ENCODE results near the gene MLC1.

Gene MLC1

GRCh38 chr22:50117168-50117762 lies 32.0 kb upstream of the MLC1 start:
- Histone ChIP-seq H3K4me1 (ENCODE audit: control insufficient read depth in 1 of 2, insufficient read depth in 2 of 2, low read length in 2 of 2) (peaks cover 0 to 15% of the 10 kb centered on the region in 2 donors), H3K4me3 (ENCODE audit: low read depth in 1 of 2, low read length in 2 of 2) (no peak overlapping the region), H3K36me3 (ENCODE audit: control insufficient read depth in 1 of 2, insufficient read depth in 2 of 2, low read length in 2 of 2) (no peaks in the 10 kb centered on the region), H3K9me3 (ENCODE audit: control insufficient read depth in 1 of 2, low read length in 2 of 2) (no peaks in the 10 kb centered on the region), H3K27me3 (ENCODE audit: low read depth, low read length) (no peaks in the 10 kb centered on the region), H3K27ac (ENCODE audit: low read length) (no peak overlapping the region)

DNA sequence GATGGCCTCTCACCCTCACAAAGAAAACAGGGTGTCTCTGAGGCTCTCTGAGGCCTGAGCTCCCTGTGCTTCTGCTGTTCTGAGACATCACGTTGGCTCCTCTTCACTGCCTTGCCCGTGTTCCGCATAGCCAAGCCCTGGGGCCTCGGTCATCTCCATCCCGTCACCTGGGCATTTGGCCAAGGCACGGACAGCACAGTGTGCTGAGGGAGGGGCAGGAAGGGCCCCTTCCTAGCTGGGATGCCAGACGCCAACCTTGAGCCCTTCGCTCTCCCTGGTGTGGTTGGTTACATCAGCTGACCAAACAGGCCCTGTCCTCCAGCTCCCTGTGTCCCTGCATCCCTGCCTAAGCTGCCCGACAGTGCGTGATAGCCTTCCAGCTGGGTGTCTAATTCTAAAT lies 30.5 kb upstream of the MLC1 start:
- Histone ChIP-seq H3K27me3 (ENCODE audit: low read depth, low read length) (no peaks in the 10 kb centered on the region), H3K9me3 (ENCODE audit: control insufficient read depth in 1 of 2, low read length in 2 of 2) (no peaks in the 10 kb centered on the region), H3K27ac (ENCODE audit: low read length) (peak overlapping the region; percentile 60), H3K4me3 (ENCODE audit: low read depth in 1 of 2, low read length in 2 of 2) (no peak overlapping the region), H3K4me1 (ENCODE audit: control insufficient read depth in 1 of 2, insufficient read depth in 2 of 2, low read length in 2 of 2) (peaks cover 0 to 15% of the 10 kb centered on the region in 2 donors), H3K36me3 (ENCODE audit: control insufficient read depth in 1 of 2, insufficient read depth in 2 of 2, low read length in 2 of 2) (no peaks in the 10 kb centered on the region)

DNA sequence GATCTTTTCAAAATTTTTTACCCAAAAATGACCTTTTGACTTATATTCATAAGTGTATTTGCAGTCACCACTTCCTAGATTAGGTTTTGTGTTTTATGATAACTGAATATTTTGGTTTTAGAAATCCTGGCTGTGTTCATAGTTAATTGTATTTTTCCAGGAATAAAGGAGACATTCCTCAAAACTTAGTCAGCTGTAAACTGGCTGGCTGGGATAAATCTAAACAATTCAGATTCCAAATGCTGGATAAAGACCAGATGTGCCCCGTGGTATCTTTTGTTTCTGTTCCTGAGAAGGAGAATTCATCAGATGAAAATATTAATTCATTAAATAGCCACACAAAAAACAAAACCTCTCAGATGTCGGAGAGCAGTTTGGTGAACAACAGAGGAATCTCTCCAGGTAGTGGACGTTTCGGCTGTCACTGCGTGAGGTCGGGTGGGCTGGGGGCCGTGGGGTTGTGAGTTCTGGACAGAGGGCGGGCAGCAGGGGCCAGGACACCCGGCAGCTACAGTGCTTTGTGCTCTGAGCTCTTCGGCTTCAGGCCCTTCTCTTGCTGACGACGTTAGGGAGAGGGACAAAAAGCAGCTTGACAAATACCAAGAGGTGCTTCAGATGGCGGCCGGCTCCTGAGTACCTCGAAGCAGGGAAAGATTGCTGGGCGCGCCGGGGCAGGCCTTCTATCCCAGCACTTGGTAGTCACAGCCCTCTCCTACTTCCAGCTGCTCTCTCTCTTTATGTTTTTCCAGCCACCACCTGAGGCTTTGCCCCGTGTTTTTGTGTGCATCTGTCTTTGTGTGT lies 29.2 kb upstream of the MLC1 start:
- Histone ChIP-seq H3K27me3 (ENCODE audit: low read depth, low read length) (no peaks in the 10 kb centered on the region), H3K27ac (ENCODE audit: low read length) (peak overlapping the region; percentile 51), H3K9me3 (ENCODE audit: control insufficient read depth in 1 of 2, low read length in 2 of 2) (no peaks in the 10 kb centered on the region), H3K4me1 (ENCODE audit: control insufficient read depth in 1 of 2, insufficient read depth in 2 of 2, low read length in 2 of 2) (peaks cover 0 to 15% of the 10 kb centered on the region in 2 donors), H3K36me3 (ENCODE audit: control insufficient read depth in 1 of 2, insufficient read depth in 2 of 2, low read length in 2 of 2) (no peaks in the 10 kb centered on the region), H3K4me3 (ENCODE audit: low read depth in 1 of 2, low read length in 2 of 2) (peak overlapping the region; percentile 15 to 45)

GRCh38 chr22:50112151-50113118 lies 27.2 kb upstream of the MLC1 start:
- Histone ChIP-seq H3K4me1 (ENCODE audit: control insufficient read depth in 1 of 2, insufficient read depth in 2 of 2, low read length in 2 of 2) (peaks cover 0 to 10% of the 10 kb centered on the region in 2 donors), H3K4me3 (ENCODE audit: low read depth in 1 of 2, low read length in 2 of 2) (no peak overlapping the region), H3K27me3 (ENCODE audit: low read depth, low read length) (no peaks in the 10 kb centered on the region), H3K9me3 (ENCODE audit: control insufficient read depth in 1 of 2, low read length in 2 of 2) (no peaks in the 10 kb centered on the region), H3K36me3 (ENCODE audit: control insufficient read depth in 1 of 2, insufficient read depth in 2 of 2, low read length in 2 of 2) (no peaks in the 10 kb centered on the region), H3K27ac (ENCODE audit: low read length) (no peak overlapping the region)

DNA sequence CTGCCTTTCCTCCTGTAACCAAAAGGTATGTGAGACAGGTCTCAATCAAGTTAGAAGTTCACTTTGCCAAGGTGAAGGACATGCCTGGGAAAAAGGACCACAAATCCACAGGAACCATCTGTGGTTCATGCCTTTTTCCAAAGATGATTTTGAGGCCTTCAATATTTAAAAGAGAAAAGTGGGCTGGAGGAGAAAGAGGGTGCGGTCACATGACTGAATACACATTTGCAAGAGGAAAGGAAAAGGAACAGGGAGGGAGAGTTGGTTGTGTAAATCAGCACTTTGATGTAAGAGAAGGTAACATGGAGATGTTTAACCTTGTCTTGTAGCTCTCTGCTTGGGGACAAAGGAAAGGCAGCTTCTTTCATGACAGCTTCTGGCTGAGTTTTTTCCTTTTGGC lies 25.8 kb upstream of the MLC1 start:
- H3K36me3 ChIP-seq (ENCODE audit: control insufficient read depth in 1 of 2, insufficient read depth in 2 of 2, low read length in 2 of 2): no peaks in the 10 kb centered on the region
- peaks cover 0 to 10% of the 10 kb centered on the region in 2 donors for H3K4me1 ChIP-seq (ENCODE audit: control insufficient read depth in 1 of 2, insufficient read depth in 2 of 2, low read length in 2 of 2)
- H3K27me3 ChIP-seq (ENCODE audit: low read depth, low read length): no peaks in the 10 kb centered on the region
- H3K9me3 ChIP-seq (ENCODE audit: control insufficient read depth in 1 of 2, low read length in 2 of 2): no peaks in the 10 kb centered on the region
- no peak overlapping the region for H3K27ac ChIP-seq (ENCODE audit: low read length)
- H3K4me3 ChIP-seq (ENCODE audit: low read depth in 1 of 2, low read length in 2 of 2): no peak overlapping the region

GRCh38 chr22:50107529-50107928 lies 22.3 kb upstream of the MLC1 start:
- Histone ChIP-seq H3K4me1 (ENCODE audit: control insufficient read depth in 1 of 2, insufficient read depth in 2 of 2, low read length in 2 of 2) (peaks cover 0 to 8% of the 10 kb centered on the region in 2 donors), H3K27me3 (ENCODE audit: low read depth, low read length) (no peaks in the 10 kb centered on the region), H3K27ac (ENCODE audit: low read length) (no peak overlapping the region), H3K36me3 (ENCODE audit: control insufficient read depth in 1 of 2, insufficient read depth in 2 of 2, low read length in 2 of 2) (no peaks in the 10 kb centered on the region), H3K9me3 (ENCODE audit: control insufficient read depth in 1 of 2, low read length in 2 of 2) (no peaks in the 10 kb centered on the region), H3K4me3 (ENCODE audit: low read depth in 1 of 2, low read length in 2 of 2) (no peak overlapping the region)

DNA sequence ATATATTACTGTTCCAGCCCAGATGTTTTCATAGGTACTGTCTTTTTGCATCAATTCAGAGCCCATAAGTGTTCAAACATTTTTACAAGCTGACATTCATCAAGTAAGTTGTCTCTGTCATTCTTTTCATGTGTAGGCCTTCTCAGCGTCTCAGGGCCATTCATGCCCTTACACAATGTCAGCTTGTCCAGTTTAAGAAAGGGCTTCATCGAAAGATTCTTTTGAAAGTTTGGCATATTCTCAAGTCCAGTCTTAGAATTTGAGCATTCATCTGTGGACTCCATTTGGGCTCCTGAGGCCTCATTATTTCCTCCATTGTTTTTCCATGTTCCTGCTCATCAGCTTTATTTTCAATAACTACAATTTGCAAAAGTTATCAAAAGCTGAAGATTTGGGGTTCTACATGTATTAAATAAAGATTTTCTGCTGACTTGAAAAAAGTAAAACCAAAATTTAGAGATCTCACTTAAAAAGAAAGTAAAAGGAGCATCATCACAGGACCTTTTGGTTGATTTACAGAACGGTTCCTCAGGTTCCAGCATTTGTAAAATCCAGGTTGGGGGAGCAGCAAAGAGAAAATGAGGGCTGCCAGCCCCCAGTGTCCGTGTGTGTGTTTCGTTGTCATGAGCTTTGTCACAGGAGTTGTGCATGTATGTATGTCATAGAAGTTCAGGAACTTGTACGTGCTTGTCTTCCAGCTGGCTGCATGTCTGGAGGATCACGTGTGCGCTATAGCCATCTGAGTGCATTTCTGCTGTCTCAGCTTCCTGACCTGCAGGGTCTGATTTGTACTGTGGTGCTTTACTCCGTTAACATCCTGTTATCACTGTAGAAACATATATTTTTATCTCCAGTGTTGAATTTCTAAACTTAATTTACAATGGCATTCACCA lies 20.2 kb upstream of the MLC1 start:
- Histone ChIP-seq H3K36me3 (ENCODE audit: control insufficient read depth in 1 of 2, insufficient read depth in 2 of 2, low read length in 2 of 2) (no peaks in the 10 kb centered on the region), H3K9me3 (ENCODE audit: control insufficient read depth in 1 of 2, low read length in 2 of 2) (no peaks in the 10 kb centered on the region), H3K4me1 (ENCODE audit: control insufficient read depth in 1 of 2, insufficient read depth in 2 of 2, low read length in 2 of 2) (peaks cover 0 to 8% of the 10 kb centered on the region in 2 donors), H3K27ac (ENCODE audit: low read length) (no peak overlapping the region), H3K27me3 (ENCODE audit: low read depth, low read length) (no peaks in the 10 kb centered on the region), H3K4me3 (ENCODE audit: low read depth in 1 of 2, low read length in 2 of 2) (peak overlapping the region in 1 of 2 donors; percentile 8)

DNA sequence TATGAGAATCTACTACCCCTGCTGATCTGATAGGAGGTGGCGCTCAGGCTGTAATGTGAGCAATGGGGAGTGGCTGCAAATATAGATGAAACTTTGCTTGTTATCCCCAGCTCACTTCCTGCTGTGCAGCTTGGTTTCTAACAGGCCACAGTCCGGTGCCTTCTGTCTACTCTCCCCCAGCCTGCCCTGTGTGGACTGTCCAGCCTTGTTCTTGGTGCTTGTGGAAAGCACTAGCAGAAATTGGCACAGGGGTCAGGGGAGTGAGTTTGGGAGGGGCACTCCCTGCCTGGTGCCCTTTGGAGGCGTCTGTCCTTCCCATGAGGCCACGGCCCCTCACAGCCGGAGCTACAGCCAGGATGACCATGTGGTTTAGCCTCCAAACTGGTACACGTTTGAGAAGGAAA lies 18.9 kb upstream of the MLC1 start:
- Histone ChIP-seq H3K4me1 (ENCODE audit: control insufficient read depth in 1 of 2, insufficient read depth in 2 of 2, low read length in 2 of 2) (peaks cover 0 to 8% of the 10 kb centered on the region in 2 donors), H3K27me3 (ENCODE audit: low read depth, low read length) (no peaks in the 10 kb centered on the region), H3K9me3 (ENCODE audit: control insufficient read depth in 1 of 2, low read length in 2 of 2) (no peaks in the 10 kb centered on the region), H3K27ac (ENCODE audit: low read length) (no peak overlapping the region), H3K36me3 (ENCODE audit: control insufficient read depth in 1 of 2, insufficient read depth in 2 of 2, low read length in 2 of 2) (no peaks in the 10 kb centered on the region), H3K4me3 (ENCODE audit: low read depth in 1 of 2, low read length in 2 of 2) (no peak overlapping the region)

GRCh38 chr22:50102946-50103345 lies 17.7 kb upstream of the MLC1 start:
- Histone ChIP-seq H3K27ac (ENCODE audit: low read length) (no peak overlapping the region), H3K9me3 (ENCODE audit: control insufficient read depth in 1 of 2, low read length in 2 of 2) (no peaks in the 10 kb centered on the region), H3K4me1 (ENCODE audit: control insufficient read depth in 1 of 2, insufficient read depth in 2 of 2, low read length in 2 of 2) (peaks cover 0 to 8% of the 10 kb centered on the region in 2 donors), H3K4me3 (ENCODE audit: low read depth in 1 of 2, low read length in 2 of 2) (no peak overlapping the region), H3K36me3 (ENCODE audit: control insufficient read depth in 1 of 2, insufficient read depth in 2 of 2, low read length in 2 of 2) (no peaks in the 10 kb centered on the region), H3K27me3 (ENCODE audit: low read depth, low read length) (no peaks in the 10 kb centered on the region)

DNA sequence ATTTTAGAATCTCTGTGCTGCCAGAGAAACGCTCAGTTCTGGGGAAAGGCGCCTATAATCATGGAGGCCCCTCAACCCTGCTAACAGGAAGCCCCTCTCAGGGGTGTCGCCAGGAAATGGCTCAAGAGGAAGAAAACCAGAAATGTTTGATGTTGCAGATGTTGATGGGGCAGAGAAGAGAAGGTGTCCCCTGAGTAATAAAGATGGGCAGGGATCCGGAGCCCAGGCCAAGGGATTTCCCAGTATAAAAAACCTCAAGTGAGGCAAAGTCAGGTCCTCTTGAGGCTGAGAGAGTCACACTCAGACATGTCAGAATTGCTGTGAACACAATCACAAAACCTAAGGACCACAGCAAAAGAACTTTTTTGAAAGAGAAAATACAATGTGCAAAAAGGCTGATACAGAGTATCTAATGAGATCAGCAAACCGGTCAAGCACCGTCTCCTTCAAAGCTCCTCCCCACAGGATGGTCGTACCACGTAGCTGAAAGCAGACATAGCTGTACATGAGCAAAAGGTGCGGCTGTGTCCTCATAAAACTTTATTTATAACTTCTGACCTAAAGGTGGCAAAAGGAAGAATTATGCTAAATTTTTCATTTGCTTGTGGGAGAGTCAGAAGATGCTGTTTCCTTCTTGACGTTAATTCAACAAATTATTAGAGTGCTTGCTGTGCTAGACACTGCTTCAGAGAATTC lies 16.8 kb upstream of the MLC1 start:
- H3K27ac ChIP-seq (ENCODE audit: low read length): no peak overlapping the region
- peaks cover 0 to 8% of the 10 kb centered on the region in 2 donors for H3K4me1 ChIP-seq (ENCODE audit: control insufficient read depth in 1 of 2, insufficient read depth in 2 of 2, low read length in 2 of 2)
- no peaks in the 10 kb centered on the region for H3K27me3 ChIP-seq (ENCODE audit: low read depth, low read length)
- no peaks in the 10 kb centered on the region for H3K9me3 ChIP-seq (ENCODE audit: control insufficient read depth in 1 of 2, low read length in 2 of 2)
- no peaks in the 10 kb centered on the region for H3K36me3 ChIP-seq (ENCODE audit: control insufficient read depth in 1 of 2, insufficient read depth in 2 of 2, low read length in 2 of 2)
- H3K4me3 ChIP-seq (ENCODE audit: low read depth in 1 of 2, low read length in 2 of 2): no peak overlapping the region

All from muscle layer of duodenum (tissue), 2 donors.